KMS-11 (cell line): ENCODE data around the gene OAS1.

ENCODE experiments used
- H2AFZ ChIP-seq: fragments of 200-600 bp; sonication (generic); 2 replicates; pipeline ENCODE4 v1.6.1; 2016; ENCODE audit warnings: antibody characterized with exemption, mixed run types, low read depth
- H3K27ac ChIP-seq: fragments of 200-600 bp; sonication (generic); 2 replicates; pipeline ENCODE4 v1.6.1; 2016; ENCODE audit warnings: mild to moderate bottlenecking, mixed run types
- H3K27me3 ChIP-seq: fragments of 200-600 bp; sonication (generic); 2 replicates; pipeline ENCODE4 v1.6.1; 2017; ENCODE audit warnings: mild to moderate bottlenecking, low read depth, mixed run types, moderate library complexity; ENCODE audit not compliant: insufficient read depth
- H3K36me3 ChIP-seq: fragments of 200-600 bp; sonication (generic); 2 replicates; pipeline ENCODE4 v1.6.1; 2017; ENCODE audit warnings: mild to moderate bottlenecking, mixed run types; ENCODE audit not compliant: insufficient read depth
- H3K4me1 ChIP-seq: fragments of 200-600 bp; sonication (generic); 2 replicates; pipeline ENCODE4 v1.6.1; 2016; ENCODE audit warnings: mild to moderate bottlenecking, low read depth, mixed run types; ENCODE audit not compliant: poor library complexity, severe bottlenecking
- H3K4me2 ChIP-seq: fragments of 200-600 bp; sonication (generic); 2 replicates; pipeline ENCODE4 v1.7.0; 2016; ENCODE audit warnings: mild to moderate bottlenecking, mixed run types
- H3K4me3 ChIP-seq: fragments of 200-600 bp; sonication (generic); IDR thresholded peaks from 2 replicates; pipeline ENCODE4 v1.6.1; 2017; ENCODE audit warnings: low read depth, low read length, mixed read lengths; ENCODE audit not compliant: insufficient read depth
- H3K79me2 ChIP-seq: fragments of 200-600 bp; sonication (generic); 2 replicates; pipeline ENCODE4 v1.6.1; 2016; ENCODE audit warnings: low read depth, mixed run types; ENCODE audit not compliant: insufficient read depth
- H3K9ac ChIP-seq: fragments of 200-600 bp; sonication (generic); 2 replicates; pipeline ENCODE4 v1.6.1; 2016; ENCODE audit warnings: mild to moderate bottlenecking, mixed run types
- H4K20me1 ChIP-seq: fragments of 200-600 bp; sonication (generic); 2 replicates; pipeline ENCODE4 v1.6.1; 2016; ENCODE audit warnings: mild to moderate bottlenecking, mixed run types; ENCODE audit not compliant: insufficient read depth
- CTCF ChIP-seq: fragments of 200-600 bp; sonication (generic); conservative IDR thresholded peaks from 2 replicates; pipeline ENCODE4 v1.6.1; 2017; ENCODE audit warnings: low read depth, mild to moderate bottlenecking, antibody characterized with exemption, low read length, moderate library complexity, mixed read lengths

The OAS1 gene

GRCh38 chr12:112961074-112961473 lies 54.3 kb downstream of the OAS1 start:
- H2AFZ ChIP-seq = no peak overlapping the region
- no peaks in the 10 kb centered on the region for H3K27me3 ChIP-seq
- H3K9ac ChIP-seq = no peak overlapping the region
- H3K4me2 ChIP-seq = no peak overlapping the region
- TF ChIP-seq CTCF = no peak
- H3K79me2 ChIP-seq = no peaks in the 10 kb centered on the region
- no peak overlapping the region for H3K4me3 ChIP-seq
- no peaks in the 10 kb centered on the region for H3K4me1 ChIP-seq
- H3K36me3 ChIP-seq = no peaks in the 10 kb centered on the region
- no peak overlapping the region for H3K27ac ChIP-seq
- H4K20me1 ChIP-seq = no peaks in the 10 kb centered on the region

- H3K4me2 ChIP-seq = no peak overlapping the region
- H2AFZ ChIP-seq = no peak overlapping the region
- no peaks in the 10 kb centered on the region for H3K27me3 ChIP-seq
- no peak overlapping the region for H3K27ac ChIP-seq
- no peaks in the 10 kb centered on the region for H4K20me1 ChIP-seq
- H3K4me1 ChIP-seq = no peaks in the 10 kb centered on the region
- no peaks in the 10 kb centered on the region for H3K79me2 ChIP-seq
- no peak overlapping the region for H3K9ac ChIP-seq
- H3K36me3 ChIP-seq = no peaks in the 10 kb centered on the region
- no peak overlapping the region for H3K4me3 ChIP-seq
- TF ChIP-seq CTCF = no peak
Observed at GRCh38 chr12:112961536-112961935, 54.8 kb downstream of the OAS1 start.

GRCh38 chr12:112962561-112962960 lies 55.8 kb downstream of the OAS1 start:
- no peak overlapping the region for H3K4me3 ChIP-seq
- H2AFZ ChIP-seq = no peak overlapping the region
- no peak for TF ChIP-seq CTCF
- H3K27me3 ChIP-seq = no peaks in the 10 kb centered on the region
- no peak overlapping the region for H3K9ac ChIP-seq
- H3K4me1 ChIP-seq = no peaks in the 10 kb centered on the region
- no peak overlapping the region for H3K4me2 ChIP-seq
- H3K36me3 ChIP-seq = no peaks in the 10 kb centered on the region
- no peaks in the 10 kb centered on the region for H4K20me1 ChIP-seq
- no peaks in the 10 kb centered on the region for H3K79me2 ChIP-seq
- no peak overlapping the region for H3K27ac ChIP-seq

- Histone ChIP-seq H3K27ac (no peak overlapping the region), H3K27me3 (no peaks in the 10 kb centered on the region), H4K20me1 (no peaks in the 10 kb centered on the region), H3K4me1 (no peaks in the 10 kb centered on the region), H2AFZ (no peak overlapping the region), H3K79me2 (no peaks in the 10 kb centered on the region), H3K4me2 (no peak overlapping the region), H3K36me3 (no peaks in the 10 kb centered on the region), H3K4me3 (no peak overlapping the region), H3K9ac (no peak overlapping the region)
- TF ChIP-seq CTCF = no peak
Observed at GRCh38 chr12:112963227-112963861, 56.6 kb downstream of the OAS1 start.
